Astrocyte (in vitro differentiated cells and primary cell): ENCODE measurements around the gene CCT5.

Source experiments
- CTCF ChIP-seq: IDR thresholded peaks from 2 replicates; pipeline ENCODE4 v1.5.1; 2011; ENCODE audit warnings: low read depth, mild to moderate bottlenecking, inconsistent platforms, low read length, moderate library complexity; ENCODE audit not compliant: insufficient read depth
- EZH2 ChIP-seq: IDR thresholded peaks from 2 replicates; pipeline ENCODE4 v1.6.1; 2012; ENCODE audit warnings: mild to moderate bottlenecking, low read length, inconsistent platforms; ENCODE audit not compliant: insufficient read depth

DNA sequence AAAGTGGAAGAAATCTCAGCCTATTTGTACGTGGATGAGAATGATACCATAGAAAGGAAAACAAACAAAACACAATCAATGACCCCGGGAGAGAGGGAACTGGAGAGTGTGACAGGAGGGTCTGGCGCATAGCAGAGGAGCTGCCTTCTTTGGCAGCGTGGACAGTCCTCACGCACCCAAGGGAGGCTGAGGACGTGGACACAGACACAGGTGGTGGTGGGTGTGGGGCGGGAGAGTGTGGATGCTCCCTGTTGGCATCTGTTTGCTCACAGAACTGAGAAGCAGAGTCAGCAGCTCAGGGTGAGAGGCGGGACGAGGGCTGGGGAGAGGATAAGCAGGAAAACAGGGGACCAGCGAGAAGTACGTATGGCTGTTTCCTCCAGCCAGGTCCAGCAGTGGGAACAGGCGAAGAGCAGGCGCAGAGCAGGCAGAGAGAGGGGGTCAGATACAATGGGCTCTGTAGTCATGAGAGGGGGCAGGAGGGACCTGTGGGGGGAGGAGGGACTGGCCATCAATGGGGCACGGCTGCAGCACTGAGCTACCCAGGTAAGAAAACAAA lies 47.6 kb downstream of the CCT5 start:
- TF ChIP-seq EZH2, result no peak
- no peak for TF ChIP-seq CTCF
